HepG2 (cell line): ENCODE measurements around the gene MPST. TPM values are rescaled to one million over a fixed set of nuclear protein-coding genes. Genes with fewer than 3 reads are reported as not detected.

Source experiments
- ATF7-NPFF ChIP-seq: sonication (generic); formaldehyde crosslinking; IDR thresholded peaks from 2 replicates; pipeline ENCODE4 v1.8.1; 2023; ENCODE audit warnings: mild to moderate bottlenecking, low read depth, missing genetic modification reagents, moderate library complexity
- CHD2 ChIP-seq: IDR thresholded peaks from 2 replicates; pipeline ENCODE4 v1.6.1; 2011; ENCODE audit warnings: low read depth, low read length, improper control_type of control experiment
- KLF12 ChIP-seq: sonication (generic); formaldehyde crosslinking; IDR thresholded peaks from 2 replicates; pipeline ENCODE4 v1.4.0; 2020; ENCODE audit warnings: missing genetic modification reagents, borderline replicate concordance
- NONO ChIP-seq, 2 experiments: fragments of 450-650 bp in 1 of 2; sonication (generic) in 1 of 2; formaldehyde crosslinking in 1 of 2; IDR thresholded peaks in 1 of 2; conservative IDR thresholded peaks in 1 of 2; 2 replicates each; pipeline versions ENCODE4 v1.6.1 to v1.8.0; 2017 to 2022; ENCODE audit warnings: mild to moderate bottlenecking in 1 of 2, missing genetic modification reagents in 1 of 2, moderate library complexity in 1 of 2
- NPAS2 ChIP-seq: sonication (generic); formaldehyde crosslinking; IDR thresholded peaks from 2 replicates; pipeline ENCODE4 v1.8.0; 2022; ENCODE audit warnings: mild to moderate bottlenecking, missing genetic modification reagents, borderline replicate concordance
- RFXANK ChIP-seq: IDR thresholded peaks from 2 replicates; pipeline ENCODE4 v1.6.1; 2016
- SAFB2 ChIP-seq: sonication (generic); formaldehyde crosslinking; IDR thresholded peaks from 2 replicates; pipeline ENCODE4 v1.5.1; 2020; ENCODE audit warnings: missing genetic modification reagents, low read depth, mild to moderate bottlenecking, borderline replicate concordance
- SIX1 ChIP-seq: sonication (generic); formaldehyde crosslinking; IDR thresholded peaks from 2 replicates; pipeline ENCODE4 v1.4.0; 2020; ENCODE audit warnings: missing genetic modification reagents, borderline replicate concordance
- SOX5 ChIP-seq: IDR thresholded peaks from 2 replicates; pipeline ENCODE4 v1.6.1; 2016; ENCODE audit warnings: borderline replicate concordance
- SP4 ChIP-seq: sonication (generic); formaldehyde crosslinking; IDR thresholded peaks from 2 replicates; pipeline ENCODE4 v1.8.1; 2023; ENCODE audit warnings: mild to moderate bottlenecking, missing genetic modification reagents
- SRSF4 ChIP-seq: fragments of 200-400 bp; formaldehyde crosslinking; IDR thresholded peaks from one replicate; pipeline ENCODE4 v1.6.1; 2018; ENCODE audit warnings: mild to moderate bottlenecking, low read depth, low read length, moderate library complexity; ENCODE audit not compliant: poor library complexity, severe bottlenecking
- SSRP1 ChIP-seq: IDR thresholded peaks from 2 replicates; pipeline ENCODE4 v1.6.1; 2016; ENCODE audit warnings: control low read depth
- ZFP41 ChIP-seq: sonication (generic); formaldehyde crosslinking; IDR thresholded peaks from 2 replicates; pipeline ENCODE4 v1.4.0; 2020; ENCODE audit warnings: mild to moderate bottlenecking, missing genetic modification reagents, borderline replicate concordance
- ZNF296 ChIP-seq: sonication (generic); formaldehyde crosslinking; conservative IDR thresholded peaks from 2 replicates; pipeline ENCODE4 v1.5.0; 2020; ENCODE audit warnings: mild to moderate bottlenecking, missing genetic modification reagents
- ZNF432 ChIP-seq: sonication (generic); formaldehyde crosslinking; IDR thresholded peaks from 2 replicates; pipeline ENCODE4 v1.5.0; 2020; ENCODE audit warnings: missing genetic modification reagents, mild to moderate bottlenecking, borderline replicate concordance
- ZNF788 ChIP-seq: sonication (generic); formaldehyde crosslinking; IDR thresholded peaks from 2 replicates; pipeline ENCODE4 v1.5.0; 2020; ENCODE audit warnings: mild to moderate bottlenecking, missing genetic modification reagents, borderline replicate concordance
- ZNF790 ChIP-seq: sonication (generic); formaldehyde crosslinking; IDR thresholded peaks from 2 replicates; pipeline ENCODE4 v1.8.0; 2022; ENCODE audit warnings: missing genetic modification reagents, mild to moderate bottlenecking, borderline replicate concordance
- polyA plus RNA-seq, 8 experiments: library from polyadenylated mRNA; depleted of rRNA in 3 of 8; stranded (reverse) in 7 of 8; unstranded in 1 of 8; fragments of >200 nt; fragmentation: Illumina TruSeq in 4 of 8; extraction: Trizol in 4 of 8; gene quantifications; 2 replicates each; pipeline versions ENCODE4 v1.2.1 to v1.2.3, GENCODE V29; 2011 to 2016; ENCODE audit warnings: low read depth in 4 of 8, missing spikeins in 1 of 8, mixed read lengths in 1 of 8; ENCODE audit not compliant: insufficient read depth in 1 of 8
- total RNA-seq, 5 experiments: library from RNA; depleted of rRNA; stranded (reverse); fragments of >200 nt; fragmentation: Illumina TruSeq; extraction: Trizol; gene quantifications; 2 replicates each; pipeline ENCODE4 v1.2.3, GENCODE V29; 2016; ENCODE audit warnings: low read depth in 1 of 5
- TF ChIP-seq, protein P1 (sequence below): sonication (generic); formaldehyde crosslinking; IDR thresholded peaks from 2 replicates; pipeline ENCODE4 v1.4.0; 2020; ENCODE audit warnings: mild to moderate bottlenecking, missing genetic modification reagents
- TF ChIP-seq, protein P2 (sequence below): sonication (generic); formaldehyde crosslinking; IDR thresholded peaks from 2 replicates; pipeline ENCODE4 v1.4.0; 2020; ENCODE audit warnings: mild to moderate bottlenecking, missing genetic modification reagents
- TF ChIP-seq, protein P3 (sequence below): sonication (generic); formaldehyde crosslinking; IDR thresholded peaks from 2 replicates; pipeline ENCODE4 v1.5.1; 2020; ENCODE audit warnings: mild to moderate bottlenecking, missing genetic modification reagents, moderate library complexity
- TF ChIP-seq, protein P4 (sequence below): sonication (generic); formaldehyde crosslinking; IDR thresholded peaks from 2 replicates; pipeline ENCODE4; 2020; ENCODE audit warnings: missing genetic modification reagents, mild to moderate bottlenecking, borderline replicate concordance

Gene MPST
- total and polyA plus RNA-seq, 2 of the 13 experiments (the other 11 are each of a cell fraction or from before 2014, with no cell fraction given) = 133 to 141 TPM

DNA sequence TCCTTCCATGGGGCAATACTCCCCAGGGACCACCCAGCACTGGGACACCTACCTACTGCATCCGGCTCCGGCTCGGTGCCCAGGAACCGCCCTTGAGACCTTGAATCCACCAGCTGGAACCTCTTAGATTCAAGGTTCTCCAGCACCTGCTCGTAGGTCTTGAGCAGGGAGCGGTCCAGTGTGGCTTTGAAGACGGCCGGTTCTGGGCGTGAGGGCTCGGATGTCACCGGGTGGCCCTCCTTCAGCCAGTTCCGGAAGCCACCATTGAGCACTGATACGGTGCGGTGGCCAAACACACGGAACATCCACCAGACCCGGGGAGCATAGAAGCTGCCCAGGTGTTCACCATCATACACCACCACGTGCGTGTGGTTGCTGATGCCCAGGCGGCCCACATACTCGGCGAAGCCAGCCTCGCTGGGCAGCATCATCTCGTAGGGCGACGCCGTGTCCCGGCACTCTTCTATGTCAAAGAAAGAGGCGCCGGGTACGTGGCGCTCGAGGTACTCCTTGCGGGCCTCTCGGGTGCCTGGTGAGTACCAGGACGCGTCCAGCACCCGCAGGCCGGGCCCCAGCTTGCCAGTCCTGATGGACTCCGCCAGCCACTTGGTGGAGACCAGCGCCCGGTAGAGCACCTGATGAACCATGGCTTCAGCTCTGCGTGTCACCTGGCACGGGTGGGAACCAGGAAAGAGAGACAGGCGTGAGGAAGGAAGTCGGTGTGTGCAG, 1.3 kb upstream of the MPST start (continued):
- TF ChIP-seq ATF7-NPFF (CRISPR knock-in tag) (no peak), NONO (IDR thresholded peaks at IDR 0.05) (no peak), NONO (CRISPR knock-in tag; conservative IDR thresholded peaks at IDR 0.05) (no peak; the same call in 1 of the 2 replicates), CHD2 (no peak), RFXANK (CRISPR knock-in tag) (no peak), ZNF790 (CRISPR knock-in tag) (no peak; the same call in 1 of the 2 replicates), ZNF432 (no peak), SAFB2 (CRISPR knock-in tag) (no peak), SRSF4 (no peak), ZFP41 (CRISPR knock-in tag) (peak; percentile 22; the same call in 1 of the 2 replicates), NPAS2 (CRISPR knock-in tag) (no peak), SOX5 (no peak), KLF12 (CRISPR knock-in tag) (no peak), SP4 (CRISPR knock-in tag) (no peak), ZNF788 (no peak), SSRP1 (CRISPR knock-in tag) (peak; percentile 61; the same call in 1 of the 2 replicates), SIX1 (CRISPR knock-in tag) (no peak), ZNF296 (CRISPR knock-in tag) (no peak)
- TF ChIP-seq, protein P1, sequence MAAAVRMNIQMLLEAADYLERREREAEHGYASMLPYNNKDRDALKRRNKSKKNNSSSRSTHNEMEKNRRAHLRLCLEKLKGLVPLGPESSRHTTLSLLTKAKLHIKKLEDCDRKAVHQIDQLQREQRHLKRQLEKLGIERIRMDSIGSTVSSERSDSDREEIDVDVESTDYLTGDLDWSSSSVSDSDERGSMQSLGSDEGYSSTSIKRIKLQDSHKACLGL (CRISPR knock-in tag) = no peak
- TF ChIP-seq, protein P2, sequence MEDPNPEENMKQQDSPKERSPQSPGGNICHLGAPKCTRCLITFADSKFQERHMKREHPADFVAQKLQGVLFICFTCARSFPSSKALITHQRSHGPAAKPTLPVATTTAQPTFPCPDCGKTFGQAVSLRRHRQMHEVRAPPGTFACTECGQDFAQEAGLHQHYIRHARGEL = no peak
- TF ChIP-seq, protein P3, sequence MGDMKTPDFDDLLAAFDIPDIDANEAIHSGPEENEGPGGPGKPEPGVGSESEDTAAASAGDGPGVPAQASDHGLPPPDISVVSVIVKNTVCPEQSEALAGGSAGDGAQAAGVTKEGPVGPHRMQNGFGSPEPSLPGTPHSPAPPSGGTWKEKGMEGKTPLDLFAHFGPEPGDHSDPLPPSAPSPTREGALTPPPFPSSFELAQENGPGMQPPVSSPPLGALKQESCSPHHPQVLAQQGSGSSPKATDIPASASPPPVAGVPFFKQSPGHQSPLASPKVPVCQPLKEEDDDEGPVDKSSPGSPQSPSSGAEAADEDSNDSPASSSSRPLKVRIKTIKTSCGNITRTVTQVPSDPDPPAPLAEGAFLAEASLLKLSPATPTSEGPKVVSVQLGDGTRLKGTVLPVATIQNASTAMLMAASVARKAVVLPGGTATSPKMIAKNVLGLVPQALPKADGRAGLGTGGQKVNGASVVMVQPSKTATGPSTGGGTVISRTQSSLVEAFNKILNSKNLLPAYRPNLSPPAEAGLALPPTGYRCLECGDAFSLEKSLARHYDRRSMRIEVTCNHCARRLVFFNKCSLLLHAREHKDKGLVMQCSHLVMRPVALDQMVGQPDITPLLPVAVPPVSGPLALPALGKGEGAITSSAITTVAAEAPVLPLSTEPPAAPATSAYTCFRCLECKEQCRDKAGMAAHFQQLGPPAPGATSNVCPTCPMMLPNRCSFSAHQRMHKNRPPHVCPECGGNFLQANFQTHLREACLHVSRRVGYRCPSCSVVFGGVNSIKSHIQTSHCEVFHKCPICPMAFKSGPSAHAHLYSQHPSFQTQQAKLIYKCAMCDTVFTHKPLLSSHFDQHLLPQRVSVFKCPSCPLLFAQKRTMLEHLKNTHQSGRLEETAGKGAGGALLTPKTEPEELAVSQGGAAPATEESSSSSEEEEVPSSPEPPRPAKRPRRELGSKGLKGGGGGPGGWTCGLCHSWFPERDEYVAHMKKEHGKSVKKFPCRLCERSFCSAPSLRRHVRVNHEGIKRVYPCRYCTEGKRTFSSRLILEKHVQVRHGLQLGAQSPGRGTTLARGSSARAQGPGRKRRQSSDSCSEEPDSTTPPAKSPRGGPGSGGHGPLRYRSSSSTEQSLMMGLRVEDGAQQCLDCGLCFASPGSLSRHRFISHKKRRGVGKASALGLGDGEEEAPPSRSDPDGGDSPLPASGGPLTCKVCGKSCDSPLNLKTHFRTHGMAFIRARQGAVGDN = peak; percentile 80
- TF ChIP-seq, protein P4, sequence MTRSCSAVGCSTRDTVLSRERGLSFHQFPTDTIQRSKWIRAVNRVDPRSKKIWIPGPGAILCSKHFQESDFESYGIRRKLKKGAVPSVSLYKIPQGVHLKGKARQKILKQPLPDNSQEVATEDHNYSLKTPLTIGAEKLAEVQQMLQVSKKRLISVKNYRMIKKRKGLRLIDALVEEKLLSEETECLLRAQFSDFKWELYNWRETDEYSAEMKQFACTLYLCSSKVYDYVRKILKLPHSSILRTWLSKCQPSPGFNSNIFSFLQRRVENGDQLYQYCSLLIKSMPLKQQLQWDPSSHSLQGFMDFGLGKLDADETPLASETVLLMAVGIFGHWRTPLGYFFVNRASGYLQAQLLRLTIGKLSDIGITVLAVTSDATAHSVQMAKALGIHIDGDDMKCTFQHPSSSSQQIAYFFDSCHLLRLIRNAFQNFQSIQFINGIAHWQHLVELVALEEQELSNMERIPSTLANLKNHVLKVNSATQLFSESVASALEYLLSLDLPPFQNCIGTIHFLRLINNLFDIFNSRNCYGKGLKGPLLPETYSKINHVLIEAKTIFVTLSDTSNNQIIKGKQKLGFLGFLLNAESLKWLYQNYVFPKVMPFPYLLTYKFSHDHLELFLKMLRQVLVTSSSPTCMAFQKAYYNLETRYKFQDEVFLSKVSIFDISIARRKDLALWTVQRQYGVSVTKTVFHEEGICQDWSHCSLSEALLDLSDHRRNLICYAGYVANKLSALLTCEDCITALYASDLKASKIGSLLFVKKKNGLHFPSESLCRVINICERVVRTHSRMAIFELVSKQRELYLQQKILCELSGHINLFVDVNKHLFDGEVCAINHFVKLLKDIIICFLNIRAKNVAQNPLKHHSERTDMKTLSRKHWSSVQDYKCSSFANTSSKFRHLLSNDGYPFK (CRISPR knock-in tag) = 0 out of 2 replicates have a peak, but pooled peaks have one; percentile 35
